ENCODE data around the gene ATOH8.

DNA sequence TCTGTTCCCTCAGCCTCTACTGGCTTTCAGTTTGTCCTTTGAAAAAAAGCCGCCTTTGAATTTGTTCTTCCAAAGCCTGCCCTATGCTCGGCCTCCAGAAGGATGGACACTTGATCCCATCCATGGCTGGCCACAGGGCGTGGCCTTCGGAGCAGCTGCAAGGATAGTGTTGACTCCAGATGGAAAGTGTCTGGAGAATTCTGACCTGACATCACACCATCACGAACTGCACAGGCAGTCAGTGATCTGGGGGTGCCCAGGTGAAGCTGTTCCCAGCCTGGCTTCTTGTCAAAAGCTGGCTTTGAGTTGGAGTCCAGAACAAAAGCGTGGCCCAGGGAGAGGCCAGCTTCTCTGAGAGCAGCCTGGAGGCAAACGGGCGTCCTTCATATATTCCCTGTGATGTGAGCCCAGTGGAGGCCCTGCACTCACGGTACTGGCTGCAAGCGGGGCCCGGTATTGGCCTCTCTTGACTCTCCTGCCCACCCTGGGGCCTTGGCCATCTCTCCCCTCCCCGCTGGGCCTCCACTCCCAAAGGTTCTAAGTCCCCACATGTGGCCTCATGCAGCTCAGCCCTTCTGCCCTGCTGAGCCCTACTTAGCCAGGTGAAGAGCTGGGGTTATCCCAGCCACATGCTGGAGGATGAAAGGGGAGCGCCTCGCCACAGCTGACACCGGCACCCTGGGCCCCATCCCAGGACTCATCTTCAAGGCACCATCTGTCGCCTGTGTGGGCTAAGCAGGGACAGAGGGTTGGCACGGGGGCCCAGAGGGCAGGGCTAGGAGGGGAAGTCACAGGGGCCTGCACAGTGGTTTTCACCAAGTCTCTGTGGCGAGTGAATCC is 20.4 kb upstream of the ATOH8 start:
- TF ChIP-seq POLR2A (IDR thresholded peaks at IDR 0.05; ENCODE audit: low read depth, low read length) (no peak), MTA3 (IDR thresholded peaks at IDR 0.05; ENCODE audit: borderline replicate concordance, low read length) (no peak), ESRRA (IDR thresholded peaks at IDR 0.05; ENCODE audit: low read length) (no peak)
- TF ChIP-seq, protein P1, sequence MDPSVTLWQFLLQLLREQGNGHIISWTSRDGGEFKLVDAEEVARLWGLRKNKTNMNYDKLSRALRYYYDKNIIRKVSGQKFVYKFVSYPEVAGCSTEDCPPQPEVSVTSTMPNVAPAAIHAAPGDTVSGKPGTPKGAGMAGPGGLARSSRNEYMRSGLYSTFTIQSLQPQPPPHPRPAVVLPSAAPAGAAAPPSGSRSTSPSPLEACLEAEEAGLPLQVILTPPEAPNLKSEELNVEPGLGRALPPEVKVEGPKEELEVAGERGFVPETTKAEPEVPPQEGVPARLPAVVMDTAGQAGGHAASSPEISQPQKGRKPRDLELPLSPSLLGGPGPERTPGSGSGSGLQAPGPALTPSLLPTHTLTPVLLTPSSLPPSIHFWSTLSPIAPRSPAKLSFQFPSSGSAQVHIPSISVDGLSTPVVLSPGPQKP (IDR thresholded peaks at IDR 0.05; ENCODE audit: low read depth, low read length), result no peak
